ENCODE measurements around the gene BBLN.
"Not testable (repeated sequence)": the region's sequence is repeated elsewhere in the genome, so short reads cannot be mapped to it uniquely, and the experiment has no call there.

Gene BBLN, protein sequence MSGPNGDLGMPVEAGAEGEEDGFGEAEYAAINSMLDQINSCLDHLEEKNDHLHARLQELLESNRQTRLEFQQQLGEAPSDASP

DNA sequence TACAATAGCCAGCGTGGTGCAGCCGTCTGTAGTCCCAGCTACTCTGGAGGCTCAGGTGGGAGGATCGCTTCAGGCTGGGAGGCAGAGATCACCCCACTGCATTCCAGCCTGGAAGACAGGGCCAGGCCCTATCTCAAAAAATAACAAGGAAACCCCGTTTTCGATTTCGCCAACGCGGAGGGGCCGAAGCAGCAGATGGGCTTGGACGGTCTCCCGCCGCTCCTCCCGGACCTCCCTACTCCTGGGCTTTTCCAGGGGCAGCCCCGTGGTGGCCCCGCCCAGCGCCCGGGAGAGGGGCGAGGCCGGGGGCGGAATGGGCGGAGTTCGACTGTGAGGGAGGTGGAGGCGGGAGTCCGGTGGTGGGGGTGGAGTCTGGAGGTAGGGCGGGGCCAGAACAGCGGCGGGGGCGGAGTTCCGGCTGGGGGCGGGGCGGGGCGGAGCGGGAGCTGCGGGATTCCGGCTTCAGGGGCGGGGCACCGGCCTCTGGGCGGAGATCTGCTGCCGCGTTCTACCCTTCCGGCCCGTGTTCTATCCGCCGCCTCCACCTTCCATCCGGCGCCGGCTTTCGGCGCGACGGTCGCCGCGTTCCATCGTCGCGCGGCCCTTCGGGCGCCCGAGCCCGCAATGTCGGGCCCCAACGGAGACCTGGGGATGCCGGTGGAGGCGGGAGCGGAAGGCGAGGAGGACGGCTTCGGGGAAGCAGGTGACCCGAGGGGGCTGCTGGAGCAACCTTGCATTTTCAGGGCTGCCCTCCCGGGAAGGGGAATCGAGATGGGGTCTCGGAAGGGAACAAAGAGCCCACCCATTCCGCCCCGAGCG is at the start of gene BBLN:
TSS of gene BBLN (plus strand) at position 482 of the 819 bp plus-strand sequence. CDS start at position 625, 143 bp downstream.
- Histone ChIP-seq H3K27me3 (ENCODE audit: control insufficient read depth in 1 of 2, insufficient read depth in 2 of 2, low read length in 2 of 2) (no peaks in the 10 kb centered on the region), H3K4me1 (ENCODE audit: insufficient read depth, low read length) (peaks cover 8% of the 10 kb centered on the region), H3K27ac (ENCODE audit: low read depth, low read length) (peak within 1 kb of the TSS; percentile 64), H3K9me3 (ENCODE audit: low read length) (no peaks in the 10 kb centered on the region), H3K36me3 (ENCODE audit: insufficient read depth, low read length) (peaks cover 28% of the 10 kb centered on the region), H3K4me3 (ENCODE audit: low read depth in 1 of 2, low read length in 2 of 2) (peak within 1 kb of the TSS; percentile 66 to 80), H3K9ac (ENCODE audit: low read length) (peak within 1 kb of the TSS; percentile 53)

DNA sequence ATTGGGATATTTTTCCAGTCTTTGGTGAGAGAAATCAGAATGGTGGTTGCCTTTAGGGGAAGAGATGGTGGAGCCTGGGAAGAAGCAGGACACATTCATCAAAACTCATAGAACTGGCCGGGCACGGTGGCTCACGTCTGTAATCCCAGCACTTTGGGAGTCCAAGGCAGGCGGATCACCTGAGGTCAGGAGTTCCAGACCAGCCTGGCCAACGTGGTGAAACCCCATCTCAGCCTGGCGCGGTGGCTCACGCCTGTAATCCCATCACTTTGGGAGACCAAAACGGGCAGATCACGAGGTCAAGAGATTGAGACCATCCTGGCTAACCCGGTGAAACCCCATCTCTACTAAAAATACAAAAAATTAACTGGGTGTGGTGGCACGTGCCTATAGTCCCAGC is 48.3 kb upstream of the BBLN start:
- H3K27me3 ChIP-seq (ENCODE audit: control insufficient read depth in 1 of 2, insufficient read depth in 2 of 2, low read length in 2 of 2); H3K9me3 ChIP-seq (ENCODE audit: low read length); H3K4me3 ChIP-seq (ENCODE audit: low read depth in 1 of 2, low read length in 2 of 2); H3K27ac ChIP-seq (ENCODE audit: low read depth, low read length); H3K9ac ChIP-seq (ENCODE audit: low read length); H3K4me1 ChIP-seq (ENCODE audit: insufficient read depth, low read length): not testable (repeated sequence)
- H3K36me3 ChIP-seq (ENCODE audit: insufficient read depth, low read length): peaks cover 15% of the 10 kb centered on the region

DNA sequence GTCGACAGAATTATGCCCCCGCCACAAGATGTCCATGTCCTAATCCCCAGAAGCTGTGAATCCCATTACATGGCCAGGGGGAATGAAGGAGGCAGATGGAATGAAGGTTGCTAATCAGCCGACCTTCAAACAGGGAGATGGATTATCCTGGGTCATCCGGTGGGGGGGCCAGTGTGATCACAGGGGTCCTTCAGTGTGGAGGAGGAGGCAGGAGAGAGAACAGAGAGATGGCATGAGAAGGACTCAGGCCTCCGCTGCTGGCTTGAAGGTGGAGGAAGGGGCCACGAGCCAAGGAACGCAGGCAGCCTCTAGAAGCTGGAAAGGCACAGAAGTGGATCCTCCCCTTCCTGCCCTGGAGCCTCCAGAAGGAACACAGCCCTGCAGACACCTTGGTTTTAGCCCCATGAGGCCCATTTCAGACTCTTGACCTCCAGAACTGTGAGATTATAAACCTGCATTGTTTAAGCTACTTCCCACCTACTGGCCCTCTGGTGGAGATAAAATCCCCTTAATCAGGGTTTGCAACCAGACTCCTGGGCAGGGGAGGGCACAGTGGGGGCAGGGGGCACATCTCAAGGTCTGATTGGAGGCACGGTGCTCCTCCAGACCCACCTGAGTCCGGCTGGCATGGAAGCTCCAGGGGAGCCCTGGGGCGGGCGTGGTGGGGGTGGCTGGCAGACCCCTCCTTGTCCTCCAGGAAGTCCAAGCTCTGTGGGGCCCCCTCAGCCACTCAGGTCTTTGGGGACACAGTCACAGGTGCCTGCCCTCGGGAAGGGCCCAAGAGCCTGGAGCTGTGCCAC is 46.3 kb upstream of the BBLN start:
- Histone ChIP-seq H3K9me3 (ENCODE audit: low read length) (no peaks in the 10 kb centered on the region), H3K4me1 (ENCODE audit: insufficient read depth, low read length) (peaks cover 7% of the 10 kb centered on the region), H3K4me3 (ENCODE audit: low read depth in 1 of 2, low read length in 2 of 2) (no peak overlapping the region), H3K27ac (ENCODE audit: low read depth, low read length) (no peak overlapping the region), H3K9ac (ENCODE audit: low read length) (no peak overlapping the region), H3K36me3 (ENCODE audit: insufficient read depth, low read length) (no peaks in the 10 kb centered on the region), H3K27me3 (ENCODE audit: control insufficient read depth in 1 of 2, insufficient read depth in 2 of 2, low read length in 2 of 2) (no peaks in the 10 kb centered on the region)

DNA sequence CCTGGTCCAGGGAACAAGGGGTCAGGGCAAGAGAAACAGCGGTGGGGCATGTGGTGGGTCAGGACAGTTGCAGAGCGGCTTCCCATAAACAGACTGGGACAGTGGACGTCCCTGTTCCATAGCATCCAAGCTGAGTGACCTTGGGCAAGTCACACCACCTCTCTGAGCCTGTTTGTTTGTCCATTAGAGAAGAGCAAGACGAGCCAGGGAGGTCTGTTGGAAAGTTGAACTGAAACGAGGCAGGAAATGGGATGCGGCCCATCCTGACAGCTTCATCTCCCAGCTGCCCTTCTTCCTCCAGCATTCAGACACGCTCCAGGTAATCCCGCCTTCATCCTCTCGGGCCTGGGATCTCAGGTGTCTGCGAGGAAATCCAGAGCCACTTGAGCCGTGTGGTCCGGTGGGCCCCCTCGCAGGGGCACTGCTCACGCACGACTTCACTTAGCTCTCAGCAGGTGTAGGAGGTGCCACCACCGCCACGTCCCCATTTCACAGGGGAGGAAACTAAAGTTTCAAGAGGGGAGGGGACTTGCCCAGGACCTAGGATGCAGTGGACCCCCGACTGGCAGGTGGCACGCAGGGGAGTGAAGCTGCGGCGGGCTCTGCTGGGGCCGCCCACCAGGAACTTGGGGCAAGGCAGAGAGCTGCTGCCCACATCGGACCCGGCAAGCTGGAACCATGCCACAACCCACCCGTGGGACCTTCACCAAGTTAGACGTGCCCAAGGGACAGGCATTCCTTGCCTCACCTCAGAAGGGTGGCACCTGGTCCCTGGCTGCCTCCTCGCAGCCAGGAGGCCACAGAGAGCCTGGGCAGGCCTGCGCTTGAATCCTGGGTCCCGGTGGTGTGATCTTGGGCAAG is 45.5 kb upstream of the BBLN start:
- Histone ChIP-seq H3K9me3 (ENCODE audit: low read length) (no peaks in the 10 kb centered on the region), H3K9ac (ENCODE audit: low read length) (no peak overlapping the region), H3K27me3 (ENCODE audit: control insufficient read depth in 1 of 2, insufficient read depth in 2 of 2, low read length in 2 of 2) (no peaks in the 10 kb centered on the region), H3K4me3 (ENCODE audit: low read depth in 1 of 2, low read length in 2 of 2) (no peak overlapping the region), H3K36me3 (ENCODE audit: insufficient read depth, low read length) (no peaks in the 10 kb centered on the region), H3K4me1 (ENCODE audit: insufficient read depth, low read length) (peaks cover 7% of the 10 kb centered on the region), H3K27ac (ENCODE audit: low read depth, low read length) (no peak overlapping the region)

DNA sequence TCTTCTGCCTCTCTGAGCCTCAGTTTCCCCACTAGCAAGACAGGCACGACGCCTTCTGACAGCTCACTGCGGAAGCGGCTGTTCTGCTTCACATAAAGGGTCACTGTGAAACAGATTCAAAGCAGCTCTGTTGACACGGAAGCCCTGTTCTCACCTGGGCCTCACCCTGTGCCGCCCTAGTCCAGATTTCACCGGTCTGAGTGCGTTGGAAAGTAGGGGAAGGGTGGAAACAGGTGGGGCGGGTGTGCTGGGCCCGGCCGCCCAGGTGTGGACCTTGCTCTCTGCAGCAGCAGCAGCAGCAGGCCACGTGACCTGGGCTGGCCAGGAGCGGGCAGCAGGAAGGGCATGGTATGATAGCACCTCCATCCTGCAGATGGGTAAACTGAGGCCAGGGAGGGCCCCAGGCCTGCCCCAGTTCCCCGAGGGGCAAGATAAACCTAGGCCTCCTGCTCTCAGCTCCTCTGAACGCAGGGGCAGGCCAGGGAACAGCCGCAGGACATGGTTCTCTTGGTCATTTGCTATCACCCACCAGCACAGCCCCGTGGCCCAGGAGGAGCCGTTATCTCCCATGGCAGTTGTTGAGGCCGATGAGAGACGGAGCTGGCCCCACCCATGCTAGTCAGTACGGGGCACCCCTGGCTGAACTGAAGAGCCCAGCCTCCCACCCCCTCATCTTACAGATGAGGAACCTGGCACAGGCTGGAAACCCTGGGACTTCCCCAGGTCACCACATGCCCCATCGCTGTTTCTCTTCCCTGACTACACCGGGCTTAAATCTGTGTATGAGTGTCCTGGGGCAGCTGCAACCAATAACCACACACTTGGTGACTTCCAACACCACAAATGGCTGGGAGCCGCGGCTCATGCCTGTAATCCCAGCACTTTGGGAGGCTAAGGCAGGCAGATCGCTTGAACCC is 44.6 kb upstream of the BBLN start:
- H3K36me3 ChIP-seq (ENCODE audit: insufficient read depth, low read length): no peaks in the 10 kb centered on the region
- no peaks in the 10 kb centered on the region for H3K9me3 ChIP-seq (ENCODE audit: low read length)
- H3K27me3 ChIP-seq (ENCODE audit: control insufficient read depth in 1 of 2, insufficient read depth in 2 of 2, low read length in 2 of 2): no peaks in the 10 kb centered on the region
- H3K4me3 ChIP-seq (ENCODE audit: low read depth in 1 of 2, low read length in 2 of 2): no peak overlapping the region
- no peak overlapping the region for H3K9ac ChIP-seq (ENCODE audit: low read length)
- H3K27ac ChIP-seq (ENCODE audit: low read depth, low read length): peak overlapping the region; percentile 23
- peaks cover 7% of the 10 kb centered on the region for H3K4me1 ChIP-seq (ENCODE audit: insufficient read depth, low read length)

DNA sequence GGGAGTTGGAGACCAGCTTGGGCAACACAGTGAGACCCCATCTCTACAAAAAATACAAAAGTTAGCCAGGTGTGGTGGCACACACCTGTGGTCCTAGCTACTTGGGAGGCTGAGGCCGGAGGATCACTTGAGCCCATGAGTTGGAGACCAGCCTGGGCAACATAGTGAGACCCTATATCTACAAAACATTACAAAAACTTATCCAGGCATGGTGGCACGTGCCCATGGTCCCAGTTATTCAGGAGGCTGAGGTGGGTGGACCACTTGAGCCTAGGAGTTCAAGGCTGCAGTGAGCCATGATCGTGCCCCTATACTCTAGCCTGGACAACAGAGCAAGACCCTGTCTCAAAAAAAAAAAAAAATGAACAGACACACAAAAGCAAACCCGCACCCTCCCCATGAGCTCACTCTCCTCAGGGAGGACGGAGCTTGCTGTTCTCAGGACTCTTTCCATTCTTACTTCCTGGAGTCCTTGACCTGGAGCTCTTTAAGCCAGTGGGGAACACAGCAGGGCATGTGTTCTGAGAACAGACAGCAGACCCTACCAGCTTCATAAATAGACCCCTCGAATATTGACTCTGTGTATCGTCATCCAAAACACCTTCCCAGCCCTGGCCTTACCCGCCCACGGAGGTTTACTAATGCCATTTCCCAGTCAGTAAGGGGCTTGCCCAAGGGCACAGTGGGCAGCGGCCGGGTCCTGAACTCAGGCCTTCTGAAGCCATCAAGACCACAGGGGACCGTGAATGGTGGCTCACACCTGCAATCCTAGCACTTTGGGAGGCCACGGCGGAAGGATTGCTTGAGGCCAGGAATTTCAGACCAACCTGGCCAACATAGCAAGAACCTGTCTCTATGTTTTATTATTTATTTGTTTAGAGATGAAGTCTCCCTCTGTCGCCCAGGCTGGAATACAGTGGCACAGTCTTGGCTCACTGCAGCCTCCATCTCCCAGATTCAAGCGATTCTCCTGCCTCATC is 43.7 kb upstream of the BBLN start:
- no peak overlapping the region for H3K4me3 ChIP-seq (ENCODE audit: low read depth in 1 of 2, low read length in 2 of 2)
- H3K27ac ChIP-seq (ENCODE audit: low read depth, low read length): no peak overlapping the region
- H3K36me3 ChIP-seq (ENCODE audit: insufficient read depth, low read length): no peaks in the 10 kb centered on the region
- no peak overlapping the region for H3K9ac ChIP-seq (ENCODE audit: low read length)
- H3K9me3 ChIP-seq (ENCODE audit: low read length): no peaks in the 10 kb centered on the region
- peaks cover 7% of the 10 kb centered on the region for H3K4me1 ChIP-seq (ENCODE audit: insufficient read depth, low read length)
- H3K27me3 ChIP-seq (ENCODE audit: control insufficient read depth in 1 of 2, insufficient read depth in 2 of 2, low read length in 2 of 2): no peaks in the 10 kb centered on the region

DNA sequence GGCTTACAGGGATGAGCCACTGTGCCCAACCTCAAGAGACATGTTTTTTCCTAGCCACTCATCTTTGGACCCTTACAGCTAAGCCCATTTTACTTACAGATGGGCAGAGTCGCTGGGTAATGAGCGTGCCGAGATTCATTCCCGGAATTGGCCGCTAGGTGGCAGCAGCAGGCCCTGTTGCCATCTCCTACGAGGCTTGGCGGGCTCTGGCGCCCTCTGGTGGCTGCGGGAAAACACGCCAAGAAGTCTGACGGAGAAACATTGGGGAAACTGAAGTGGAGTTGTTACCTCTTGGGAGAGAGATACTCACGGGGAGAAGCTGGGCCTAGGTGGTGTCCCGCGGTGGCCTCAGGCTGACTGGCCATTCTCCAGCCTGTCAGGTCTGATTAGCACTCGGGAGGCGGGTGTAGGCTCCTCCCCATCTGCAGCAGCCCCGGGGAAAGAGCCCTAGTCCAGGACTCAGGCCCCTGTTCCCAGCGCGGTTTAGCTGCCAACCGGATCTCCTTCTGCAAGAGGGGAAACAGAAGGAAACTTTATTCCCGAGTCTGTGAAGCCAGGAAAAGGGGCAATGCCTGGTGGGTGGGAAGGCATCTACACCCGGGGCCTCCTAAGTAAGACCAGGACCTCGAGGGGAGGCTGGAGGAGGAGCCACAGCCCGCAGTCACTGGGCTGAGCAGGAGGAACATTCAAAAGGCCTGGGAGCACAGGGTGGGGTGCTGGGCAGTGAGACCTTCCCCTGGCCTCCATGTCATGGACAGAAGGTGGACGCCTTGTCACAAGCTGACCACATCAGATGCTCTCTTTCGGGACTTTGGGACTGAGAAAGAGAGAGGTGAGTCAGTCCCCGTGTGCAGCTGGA is 42.2 kb upstream of the BBLN start:
- Histone ChIP-seq H3K36me3 (ENCODE audit: insufficient read depth, low read length) (peaks cover 4% of the 10 kb centered on the region), H3K4me1 (ENCODE audit: insufficient read depth, low read length) (peaks cover 7% of the 10 kb centered on the region), H3K4me3 (ENCODE audit: low read depth in 1 of 2, low read length in 2 of 2) (no peak overlapping the region), H3K9ac (ENCODE audit: low read length) (no peak overlapping the region), H3K9me3 (ENCODE audit: low read length) (no peaks in the 10 kb centered on the region), H3K27ac (ENCODE audit: low read depth, low read length) (no peak overlapping the region), H3K27me3 (ENCODE audit: control insufficient read depth in 1 of 2, insufficient read depth in 2 of 2, low read length in 2 of 2) (no peaks in the 10 kb centered on the region)

DNA sequence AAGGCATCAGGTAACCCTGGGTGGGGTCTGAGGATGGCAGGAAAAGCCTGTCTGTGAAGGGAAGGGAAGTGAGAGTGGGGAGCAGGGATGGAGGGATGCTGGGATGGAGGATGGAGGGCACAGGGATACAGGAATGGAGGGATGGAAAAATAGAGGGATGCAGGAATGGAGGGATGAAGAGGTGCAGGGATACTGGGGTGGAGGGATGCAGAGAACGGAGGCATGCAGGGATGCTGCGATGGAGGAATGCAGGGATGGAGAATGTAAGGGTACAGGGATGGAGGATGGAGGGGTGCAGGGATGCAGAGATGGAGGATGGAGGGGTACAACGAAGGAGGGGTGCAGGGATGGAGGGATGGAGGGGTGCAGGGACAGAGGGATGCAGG is 41.6 kb upstream of the BBLN start:
- Histone ChIP-seq H3K9me3 (ENCODE audit: low read length) (no peaks in the 10 kb centered on the region), H3K27ac (ENCODE audit: low read depth, low read length) (no peak overlapping the region), H3K4me3 (ENCODE audit: low read depth in 1 of 2, low read length in 2 of 2) (no peak overlapping the region), H3K4me1 (ENCODE audit: insufficient read depth, low read length) (peaks cover 7% of the 10 kb centered on the region), H3K9ac (ENCODE audit: low read length) (no peak overlapping the region), H3K36me3 (ENCODE audit: insufficient read depth, low read length) (peaks cover 5% of the 10 kb centered on the region), H3K27me3 (ENCODE audit: control insufficient read depth in 1 of 2, insufficient read depth in 2 of 2, low read length in 2 of 2) (no peaks in the 10 kb centered on the region)

DNA sequence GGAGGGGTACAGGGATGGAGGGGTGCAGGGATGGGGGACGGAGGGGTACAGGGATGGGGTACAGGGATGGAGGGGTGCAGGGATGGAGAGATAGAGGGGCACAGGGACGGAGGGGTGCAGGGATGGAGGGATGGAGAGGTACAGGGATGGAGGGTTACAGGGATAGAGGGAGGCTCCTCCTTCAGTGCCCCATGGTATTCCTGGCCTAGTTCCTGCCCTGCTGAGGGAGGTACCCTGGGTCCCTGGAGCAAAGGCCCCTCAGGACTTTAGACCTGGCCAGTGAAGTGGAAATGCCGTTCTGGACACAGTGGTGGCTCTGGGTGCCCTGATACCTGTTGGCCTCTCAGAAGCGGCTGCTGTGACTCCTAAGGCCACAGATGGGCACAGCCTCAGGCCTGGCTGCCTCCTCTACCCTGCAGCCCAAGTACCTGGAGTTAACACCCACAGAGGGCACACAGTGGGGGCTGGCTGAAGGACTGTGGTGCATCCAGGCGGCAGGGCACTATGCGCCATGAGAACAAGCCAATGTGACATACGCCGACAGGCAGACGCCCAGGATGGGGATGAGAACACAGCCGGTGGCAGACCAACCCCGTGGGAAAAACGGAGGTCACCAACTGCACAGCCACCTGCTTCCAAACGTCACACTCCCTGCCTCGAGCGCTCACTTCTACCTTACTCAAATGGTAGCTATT is 40.9 kb upstream of the BBLN start:
- H3K27ac ChIP-seq (ENCODE audit: low read depth, low read length): no peak overlapping the region
- no peak overlapping the region for H3K9ac ChIP-seq (ENCODE audit: low read length)
- H3K4me3 ChIP-seq (ENCODE audit: low read depth in 1 of 2, low read length in 2 of 2): no peak overlapping the region
- H3K27me3 ChIP-seq (ENCODE audit: control insufficient read depth in 1 of 2, insufficient read depth in 2 of 2, low read length in 2 of 2): no peaks in the 10 kb centered on the region
- H3K36me3 ChIP-seq (ENCODE audit: insufficient read depth, low read length): peaks cover 5% of the 10 kb centered on the region
- peaks cover 7% of the 10 kb centered on the region for H3K4me1 ChIP-seq (ENCODE audit: insufficient read depth, low read length)
- H3K9me3 ChIP-seq (ENCODE audit: low read length): no peaks in the 10 kb centered on the region
